GM12878 (cell line): ENCODE measurements around the gene SAMSN1. TPM values are rescaled to one million over a fixed set of nuclear protein-coding genes. Genes with fewer than 3 reads are reported as not detected.

ENCODE experiments used
- ATAC-seq: fragments of 200-7000 bp; cut with Tn5 transposase; 3 replicates; pipeline ENCODE4 v1.9.1; 2020; ENCODE audit warnings: mild to moderate bottlenecking, moderate library complexity
- BruUV-seq: library from RNA; stranded (reverse); fragments of 400-500 nt; replicated peaks from 2 replicates; lab custom pipeline; 2021; lab: Mats Ljungman, UMichigan
- CTCF ChIA-PET: fragments of 300-600 bp; sonication (Branson Sonifier 250); formaldehyde crosslinking; extraction: SDS; loops from one replicate; lab custom pipeline; 2021; ENCODE audit warnings: inconsistent platforms; lab: Yijun Ruan, JAX
- POLR2A ChIA-PET: fragments of 350-600 bp; formaldehyde crosslinking; extraction: SDS; loops from one replicate; lab custom pipeline; 2021; ENCODE audit warnings: inconsistent platforms; lab: Charles Lee
- RAD21 ChIA-PET: fragments of 300-600 bp; sonication (Branson Sonifier 250); formaldehyde crosslinking; loops from one replicate; lab custom pipeline; 2023; ENCODE audit warnings: antibody characterized with exemption; ENCODE audit not compliant: unreplicated experiment; lab: Charles Lee
- SMC1A ChIA-PET: fragments of 300-600 bp; sonication (Branson Sonifier 250); formaldehyde crosslinking; loops from one replicate; lab custom pipeline; 2023; ENCODE audit not compliant: unreplicated experiment, uncharacterized antibody; lab: Charles Lee
- DNase-seq: peaks from one replicate; pipeline ENCODE4 v3.0.0-alpha.2; 2011; ENCODE audit warnings: low read depth, low spot score
- FAIRE-seq: peaks from 3 replicates; lab custom pipeline; 2011; peaks lifted over from hg19 to GRCh38; lab: Jason Lieb, UNC
- H2AFZ ChIP-seq: 2 replicates; pipeline ENCODE4 v1.6.0; 2011; ENCODE audit warnings: low read depth, low read length, control low read depth; ENCODE audit not compliant: control insufficient read depth
- H3K27ac ChIP-seq: 2 replicates; pipeline ENCODE4 v1.5.1; 2011; ENCODE audit warnings: control low read depth; ENCODE audit not compliant: control insufficient read depth, insufficient read depth
- H3K27me3 ChIP-seq, 2 experiments: replicated peaks in 1 of 2; 2 replicates each; pipeline versions ENCODE4 v1.6.0 to v1.6.1; 2011; ENCODE audit warnings: low read length in 1 of 2; ENCODE audit not compliant: control insufficient read depth in 2 of 2, insufficient read depth in 2 of 2
- H3K36me3 ChIP-seq, 2 experiments: 2 replicates each; pipeline ENCODE4 v1.5.1; 2011; ENCODE audit warnings: low read length in 1 of 2; ENCODE audit not compliant: control insufficient read depth in 2 of 2, insufficient read depth in 2 of 2
- H3K4me1 ChIP-seq: 2 replicates; pipeline ENCODE4 v1.6.1; 2011; ENCODE audit warnings: mild to moderate bottlenecking, low read length, moderate library complexity, mixed read lengths; ENCODE audit not compliant: control insufficient read depth, insufficient read depth
- H3K4me2 ChIP-seq: 2 replicates; pipeline ENCODE4 v1.6.0; 2011; ENCODE audit warnings: control low read depth; ENCODE audit not compliant: control insufficient read depth, insufficient read depth
- H3K4me3 ChIP-seq: fragments of 200-600 bp; sonication (generic); 2 replicates; pipeline ENCODE4 v1.5.1; 2016
- H3K79me2 ChIP-seq: 2 replicates; pipeline ENCODE4 v1.6.0; 2011; ENCODE audit warnings: low read length; ENCODE audit not compliant: control insufficient read depth, insufficient read depth
- H3K9ac ChIP-seq: 2 replicates; pipeline ENCODE4 v1.8.0; 2011; ENCODE audit warnings: low read length, control low read depth, mixed read lengths; ENCODE audit not compliant: control insufficient read depth, insufficient read depth
- H3K9me3 ChIP-seq: replicated peaks from 3 replicates; pipeline ENCODE4 v1.5.1; 2011; ENCODE audit warnings: mild to moderate bottlenecking, low read length; ENCODE audit not compliant: control insufficient read depth, insufficient read depth
- H4K20me1 ChIP-seq: 2 replicates; pipeline ENCODE4 v1.6.0; 2011; ENCODE audit not compliant: control insufficient read depth, insufficient read depth
- ESRRA ChIP-seq: IDR thresholded peaks from 2 replicates; pipeline ENCODE4 v1.6.1; 2012; ENCODE audit warnings: mild to moderate bottlenecking, low read length, improper control_type of control experiment
- GABPA ChIP-seq: IDR thresholded peaks from 2 replicates; pipeline ENCODE4 v1.6.1; 2014; ENCODE audit warnings: antibody characterized with exemption, low read depth, mild to moderate bottlenecking, inconsistent platforms
- IRF3 ChIP-seq: fragments of 450-650 bp; IDR thresholded peaks from 2 replicates; pipeline ENCODE4 v1.6.1; 2014; ENCODE audit warnings: mild to moderate bottlenecking
- MAX ChIP-seq: IDR thresholded peaks from 2 replicates; pipeline ENCODE4 v1.6.1; 2012; ENCODE audit warnings: low read depth, low read length, improper control_type of control experiment
- NFIC ChIP-seq: IDR thresholded peaks from 2 replicates; pipeline ENCODE4 v1.6.1; 2012; ENCODE audit warnings: low read depth, mild to moderate bottlenecking, inconsistent platforms, low read length, moderate library complexity
- NFXL1 ChIP-seq: fragments of 450-650 bp; IDR thresholded peaks from 2 replicates; pipeline ENCODE4 v1.6.1; 2017; ENCODE audit warnings: antibody characterized with exemption, mild to moderate bottlenecking, borderline replicate concordance
- NFYA ChIP-seq: IDR thresholded peaks from 2 replicates; pipeline ENCODE4 v1.6.1; 2011; ENCODE audit warnings: low read depth, mild to moderate bottlenecking, low read length, improper control_type of control experiment, borderline replicate concordance
- NR2C2 ChIP-seq: IDR thresholded peaks from 2 replicates; pipeline ENCODE4 v1.6.1; 2011; ENCODE audit warnings: borderline replicate concordance, low read depth; ENCODE audit not compliant: control insufficient read depth, insufficient read length
- POU2F2 ChIP-seq: IDR thresholded peaks from 3 replicates; pipeline ENCODE4 v1.6.1; 2011; ENCODE audit warnings: low read depth, mild to moderate bottlenecking, low read length, borderline replicate concordance
- RELA ChIP-seq: fragments of 450-650 bp; IDR thresholded peaks from 2 replicates; pipeline ENCODE4 v1.8.0; 2014; ENCODE audit warnings: borderline replicate concordance; ENCODE audit not compliant: partially characterized antibody
- SMAD1 ChIP-seq: fragments of 450-650 bp; IDR thresholded peaks from 2 replicates; pipeline ENCODE4 v1.6.1; 2018; ENCODE audit warnings: mild to moderate bottlenecking, low read depth; ENCODE audit not compliant: partially characterized antibody
- SMAD5 ChIP-seq: IDR thresholded peaks from 2 replicates; pipeline ENCODE4 v1.6.1; 2016; ENCODE audit warnings: antibody characterized with exemption, low read depth
- STAT1 ChIP-seq: fragments of 450-650 bp; conservative IDR thresholded peaks from 2 replicates; pipeline ENCODE4 v1.6.1; 2014; ENCODE audit warnings: antibody characterized with exemption, mild to moderate bottlenecking
- SUPT20H ChIP-seq: IDR thresholded peaks from 2 replicates; pipeline ENCODE4 v1.6.1; 2011; ENCODE audit warnings: low read depth, mild to moderate bottlenecking, low read length, moderate library complexity, borderline replicate concordance; ENCODE audit not compliant: control insufficient read depth
- TCF12 ChIP-seq: IDR thresholded peaks from 2 replicates; pipeline ENCODE4 v1.6.1; 2011; ENCODE audit warnings: low read depth, mild to moderate bottlenecking, low read length
- WRNIP1 ChIP-seq: IDR thresholded peaks from 2 replicates; pipeline ENCODE4 v1.6.1; 2011; ENCODE audit warnings: low read depth, low read length, improper control_type of control experiment, borderline replicate concordance
- YY1 ChIP-seq: IDR thresholded peaks from 2 replicates; pipeline ENCODE4 v1.6.1; 2011; ENCODE audit warnings: low read depth, mild to moderate bottlenecking, low read length
- ZNF24 ChIP-seq: fragments of 450-650 bp; IDR thresholded peaks from 2 replicates; pipeline ENCODE4 v1.6.1; 2017; ENCODE audit warnings: antibody characterized with exemption, mild to moderate bottlenecking
- ZSCAN29 ChIP-seq: fragments of 450-650 bp; IDR thresholded peaks from 2 replicates; pipeline ENCODE4 v1.6.1; 2017; ENCODE audit warnings: mild to moderate bottlenecking, moderate library complexity
- WGBS: methylation state at CpG from one replicate; pipeline ENCODE4 v1.1.6; 2016; ENCODE audit warnings: low lambda C conversion rate; ENCODE audit not compliant: insufficient replicate concordance, insufficient coverage; ENCODE audit errors: missing lambda C conversion rate; 5-methylcytosine and 5-hydroxymethylcytosine counted together
- in situ Hi-C: fragments of 300-500 bp; cut with MboI; formaldehyde crosslinking; loops from 9 replicates; pipeline ENCODE4 v1.14.3; 2018; ENCODE audit warnings: mixed read lengths
- intact Hi-C: fragments of 100-400 bp; cut with micrococcal nuclease; formaldehyde crosslinking; loops from one replicate; pipeline ENCODE4 v1.14.2; 2022; ENCODE audit not compliant: unreplicated experiment
- polyA plus RNA-seq, 11 experiments: library from polyadenylated mRNA; depleted of rRNA in 4 of 11; unstranded in 6 of 11; stranded (reverse) in 5 of 11; fragments of >200 nt; fragmentation: Nextera tagmentation in 4 of 11; fragmentation: Illumina TruSeq in 1 of 11; extraction: Ambion mirVana in 4 of 11; extraction: Trizol in 1 of 11; gene quantifications; 1 replicate in 1 of 11; 2 replicates in 10 of 11; pipeline versions ENCODE4 v1.2.1 to v1.2.3, GENCODE V29; 2011 to 2016; ENCODE audit warnings: inconsistent platforms in 2 of 11, missing spikeins in 2 of 11, low read depth in 1 of 11
- total RNA-seq, 4 experiments: library from RNA; depleted of rRNA in 3 of 4; stranded (reverse); fragments of >200 nt in 3 of 4; fragmentation: Illumina TruSeq in 1 of 4; extraction: Trizol in 1 of 4; gene quantifications; 2 replicates each; pipeline versions ENCODE4 v1.2.1 to v1.2.3, GENCODE V29; 2013 to 2021

Gene SAMSN1
- total and polyA plus RNA-seq, 10 of the 15 experiments (the other 5 are each of a cell fraction or from before 2014, with no cell fraction given) = 23.2 to 102 (median 44.9) TPM

- H3K9ac ChIP-seq = no peak overlapping the region
These were observed 76.5 kb downstream of the SAMSN1 start for GRCh38 chr21:14469641-14470040.

More at GRCh38 chr21:14469641-14470040, 76.5 kb downstream of the SAMSN1 start:
- Histone ChIP-seq H2AFZ (no peak overlapping the region), H3K4me3 (no peak overlapping the region), H3K36me3 (no peaks in the 10 kb centered on the region), H4K20me1 (no peaks in the 10 kb centered on the region), H3K27me3 (no peaks in the 10 kb centered on the region), H3K9me3 (no peaks in the 10 kb centered on the region), H3K79me2 (no peaks in the 10 kb centered on the region), H3K4me2 (no peak overlapping the region), H3K4me1 (no peaks in the 10 kb centered on the region), H3K27ac (no peak overlapping the region)
- RAD21 ChIA-PET = no interaction called here
- TF ChIP-seq GABPA (no peak), RELA (no peak), MAX (no peak), STAT1 (no peak), WRNIP1 (no peak), NFIC (no peak), SMAD5 (no peak), ZSCAN29 (no peak), NFYA (no peak), IRF3 (no peak), SUPT20H (no peak), ZNF24 (no peak), NFXL1 (no peak), NR2C2 (no peak), POU2F2 (no peak), SMAD1 (no peak), YY1 (no peak), TCF12 (no peak), ESRRA (no peak)
- DNase-seq = no peak
- no peak for FAIRE-seq
- 24% methylated on average over 4 of the region's 4 CpGs for WGBS
- SMC1A ChIA-PET = no interaction called here
- CTCF ChIA-PET = no interaction called here
- ATAC-seq = no peak
- POLR2A ChIA-PET = no interaction called here
- intact Hi-C loops = no loop called here
- in situ Hi-C loops = no loop called here
- no TSS peak for BruUV-seq
